GM18873 (cell line): Measurements from ENCODE around the gene XPC.

Experiments
- ATAC-seq: cut with Tn5 transposase; IDR thresholded peaks from one replicate; pipeline ENCODE4 v1.9.1; 2021; ENCODE audit warnings: mild to moderate bottlenecking, moderate library complexity, moderate number of reproducible peaks; ENCODE audit not compliant: unreplicated experiment, low FRiP score

Gene XPC

DNA sequence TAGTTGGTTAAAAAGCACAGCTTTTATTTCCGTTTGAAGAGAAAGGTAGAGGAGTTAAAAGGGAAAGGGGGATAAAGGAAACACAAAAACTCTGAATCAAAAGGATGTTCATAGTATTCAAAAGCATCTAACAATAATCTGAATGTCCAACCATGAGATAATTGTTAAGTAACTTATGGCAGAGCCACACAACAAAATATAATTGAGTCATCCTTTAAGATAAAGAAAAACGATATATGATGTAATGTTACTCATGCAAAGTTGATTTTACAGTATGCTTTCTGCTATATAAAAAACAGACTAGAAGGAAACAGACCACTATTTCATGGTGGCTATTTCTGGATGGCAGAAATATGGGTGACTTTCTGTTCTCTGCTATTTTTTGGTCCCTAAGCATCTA, 3.9 kb downstream of the XPC start:
- no peak for ATAC-seq

- ATAC-seq, result no peak
Observed at GRCh38 chr3:14172496-14172895, 5.9 kb downstream of the XPC start.

- no peak for ATAC-seq
Observed at GRCh38 chr3:14170531-14171159, 7.8 kb downstream of the XPC start.

- no peak for ATAC-seq
Observed at GRCh38 chr3:14169871-14170270, 8.5 kb downstream of the XPC start.

DNA sequence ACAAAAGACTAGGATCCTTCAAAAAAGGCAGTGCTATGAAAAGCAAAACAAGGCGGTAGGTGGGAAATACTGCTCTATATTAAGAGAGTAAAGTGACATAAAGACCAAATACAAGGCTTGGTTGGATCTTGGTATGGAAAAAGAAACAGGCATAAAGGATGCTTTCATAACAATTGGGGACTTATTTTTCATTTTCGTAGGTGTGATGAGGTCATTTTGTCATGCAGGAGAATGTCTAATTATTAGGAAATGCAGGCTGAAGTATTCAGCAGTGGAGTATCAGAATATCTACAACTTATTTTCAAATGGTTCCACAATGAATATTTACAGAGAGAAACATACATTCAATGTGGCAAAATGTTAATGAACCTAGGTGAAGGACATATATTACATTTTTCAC, 9.0 kb downstream of the XPC start:
- no peak for ATAC-seq

- no peak for ATAC-seq
Observed at GRCh38 chr3:14166877-14167603, 11.4 kb downstream of the XPC start.

DNA sequence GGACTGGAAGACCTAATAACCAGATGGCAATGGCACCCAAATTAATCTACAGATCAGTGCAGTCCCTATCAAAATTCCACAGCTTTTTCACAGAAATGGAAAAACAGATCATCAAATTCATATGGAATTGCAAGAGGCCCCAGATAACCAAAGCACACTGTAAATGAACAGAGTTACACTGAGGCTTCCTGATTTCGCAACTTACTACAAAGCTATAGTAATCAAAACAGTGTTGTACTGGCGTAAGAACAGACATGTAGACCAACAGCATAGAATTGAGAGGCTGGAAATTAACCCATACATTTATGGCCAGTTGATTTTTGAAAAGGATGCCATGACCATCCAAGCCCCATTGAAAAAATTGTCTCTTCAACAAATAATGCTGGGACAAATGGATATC, 16.2 kb downstream of the XPC start:
- ATAC-seq, result no peak

- no peak for ATAC-seq
Observed at GRCh38 chr3:14161282-14161681, 17.1 kb downstream of the XPC start.

- no peak for ATAC-seq
Observed at GRCh38 chr3:14159426-14159825, 19.0 kb downstream of the XPC start.

DNA sequence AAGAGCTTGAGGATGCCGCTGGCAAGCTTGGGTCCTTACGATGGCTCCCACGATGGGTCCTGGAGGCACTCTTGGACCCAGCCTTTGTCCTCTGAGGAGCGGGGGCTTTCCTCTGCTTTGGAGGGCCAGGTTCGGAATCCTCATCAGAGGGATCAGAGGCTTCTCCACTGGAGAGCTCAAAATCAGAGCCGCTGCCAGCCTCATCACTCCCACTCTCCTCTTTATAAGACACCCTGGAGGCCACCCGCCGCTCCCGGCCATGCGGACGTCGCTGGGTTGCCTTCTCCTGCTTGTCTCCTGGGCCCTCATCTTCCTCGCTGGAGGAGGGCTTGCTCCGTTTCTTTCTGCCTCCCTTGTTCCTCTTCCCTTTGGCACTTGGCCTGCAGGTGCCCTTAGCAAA, 20.0 kb downstream of the XPC start:
- no peak for ATAC-seq

GRCh38 chr3:14157951-14158350, 20.4 kb downstream of the XPC start:
- no peak for ATAC-seq

GRCh38 chr3:14156843-14157561, 21.4 kb downstream of the XPC start:
- no peak for ATAC-seq

- ATAC-seq, result no peak
Observed at GRCh38 chr3:14156201-14156600, 22.2 kb downstream of the XPC start.

GRCh38 chr3:14154895-14155440, 23.4 kb downstream of the XPC start:
- no peak for ATAC-seq

- ATAC-seq, result no peak
Observed at GRCh38 chr3:14154276-14154675, 24.1 kb downstream of the XPC start.

DNA sequence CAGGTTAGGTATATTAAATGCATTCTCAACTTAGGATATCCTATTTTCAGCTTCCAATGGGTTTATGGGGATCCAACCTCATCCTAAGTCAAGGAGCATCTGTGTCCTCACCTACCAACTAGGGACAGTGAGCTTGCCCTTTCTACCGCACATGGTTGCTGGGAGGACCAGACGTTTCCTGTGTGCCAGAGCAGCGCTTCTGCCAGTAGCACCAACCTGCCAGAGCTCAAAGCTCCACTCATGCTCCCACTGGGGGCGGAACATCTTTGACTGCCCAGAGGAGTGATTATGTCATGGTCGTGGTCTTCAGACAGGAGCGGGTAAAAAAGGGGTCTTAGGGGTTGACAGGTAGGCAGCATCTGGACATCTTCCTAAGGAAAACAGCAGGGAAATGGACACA, 24.7 kb downstream of the XPC start:
- no peak for ATAC-seq

GRCh38 chr3:14152963-14153355, 25.4 kb downstream of the XPC start:
- ATAC-seq, result no peak

GRCh38 chr3:14152233-14152962, 26.0 kb downstream of the XPC start:
- no peak for ATAC-seq

DNA sequence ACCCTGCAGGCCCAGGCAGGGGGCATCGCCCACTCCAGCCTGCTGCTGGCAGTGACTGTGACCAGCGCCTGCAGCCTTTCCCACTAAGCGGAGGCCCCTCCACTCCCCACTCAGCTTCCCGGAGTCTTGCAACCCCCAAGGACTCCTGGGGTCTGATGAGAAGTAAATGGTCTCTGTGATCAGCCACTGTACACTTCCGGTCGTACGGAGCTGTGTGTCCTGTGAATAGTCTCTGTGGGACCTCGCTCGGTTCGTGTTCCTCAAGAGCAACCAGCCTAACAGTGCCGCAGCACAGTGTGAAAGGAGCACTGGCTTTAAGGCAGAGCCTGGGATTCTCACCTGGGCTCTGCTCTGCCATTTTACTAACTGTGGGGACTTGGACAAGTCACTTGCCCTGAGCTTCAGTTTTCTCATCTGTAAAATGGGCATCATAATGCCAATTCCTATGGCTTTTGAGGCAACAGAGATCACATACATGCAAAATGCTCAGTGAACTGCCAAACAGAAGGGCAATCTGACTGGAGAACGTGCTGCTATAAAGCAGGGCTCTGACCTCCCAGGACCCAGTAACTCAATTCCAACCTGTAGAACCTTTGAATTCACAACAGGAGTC, 26.8 kb downstream of the XPC start:
- ATAC-seq, result no peak

DNA sequence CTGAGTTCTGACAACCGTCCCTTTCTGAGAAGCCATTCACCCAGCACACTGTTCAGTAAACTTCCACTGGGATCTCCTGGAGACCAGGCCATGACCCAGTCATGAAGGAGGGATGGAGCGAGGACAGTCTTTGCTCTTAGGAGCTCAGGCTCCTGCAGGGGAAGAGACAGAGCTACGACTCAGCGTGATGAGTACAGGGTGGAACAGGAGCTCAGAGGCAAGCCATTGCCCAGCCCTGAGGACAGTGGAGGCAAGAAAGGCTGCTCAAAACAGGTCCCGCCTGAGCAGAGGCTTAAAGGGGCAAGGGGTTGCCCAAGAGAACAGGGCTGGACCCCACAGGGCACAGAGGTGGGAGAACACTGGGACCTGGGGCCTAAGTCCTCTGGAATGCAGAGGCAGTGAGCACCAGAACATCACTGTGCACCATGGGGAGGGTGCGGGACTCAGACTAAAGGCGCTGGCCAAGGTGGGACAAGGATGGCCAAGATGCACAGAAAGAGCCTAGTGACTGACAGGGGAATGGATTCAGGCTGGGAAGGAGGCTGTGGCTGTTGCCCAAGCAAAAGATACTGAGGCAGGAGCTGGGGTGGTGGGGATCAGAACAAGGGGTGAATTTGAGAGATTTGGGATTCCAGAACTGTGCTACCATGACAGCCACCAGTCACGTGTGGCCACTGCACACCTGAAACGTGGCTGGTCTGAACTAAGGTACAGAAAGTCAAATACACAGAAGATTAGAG, 27.7 kb downstream of the XPC start:
- ATAC-seq, result no peak
